Measurements from ENCODE around the gene SLC35B3.

DNA sequence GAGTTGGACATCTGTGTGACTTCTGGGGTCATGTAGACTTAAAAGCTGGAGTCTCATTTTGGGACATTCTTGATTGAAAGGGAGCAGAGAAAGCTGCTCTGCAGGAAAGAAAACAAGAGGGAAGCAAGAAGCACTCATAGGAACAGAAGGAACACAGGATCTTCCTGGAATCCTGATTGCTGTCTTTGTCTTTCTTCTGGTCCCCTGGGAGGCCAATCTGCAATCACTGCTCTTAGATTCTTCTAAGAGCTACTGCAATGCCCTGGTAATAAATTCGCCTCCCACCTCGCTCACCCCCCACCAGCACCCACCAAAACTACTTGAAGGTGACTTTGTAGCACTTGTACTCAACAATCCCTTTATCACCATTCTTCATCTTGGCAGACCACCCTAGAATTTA is 51.8 kb downstream of the SLC35B3 start:
- TF ChIP-seq, protein P1, sequence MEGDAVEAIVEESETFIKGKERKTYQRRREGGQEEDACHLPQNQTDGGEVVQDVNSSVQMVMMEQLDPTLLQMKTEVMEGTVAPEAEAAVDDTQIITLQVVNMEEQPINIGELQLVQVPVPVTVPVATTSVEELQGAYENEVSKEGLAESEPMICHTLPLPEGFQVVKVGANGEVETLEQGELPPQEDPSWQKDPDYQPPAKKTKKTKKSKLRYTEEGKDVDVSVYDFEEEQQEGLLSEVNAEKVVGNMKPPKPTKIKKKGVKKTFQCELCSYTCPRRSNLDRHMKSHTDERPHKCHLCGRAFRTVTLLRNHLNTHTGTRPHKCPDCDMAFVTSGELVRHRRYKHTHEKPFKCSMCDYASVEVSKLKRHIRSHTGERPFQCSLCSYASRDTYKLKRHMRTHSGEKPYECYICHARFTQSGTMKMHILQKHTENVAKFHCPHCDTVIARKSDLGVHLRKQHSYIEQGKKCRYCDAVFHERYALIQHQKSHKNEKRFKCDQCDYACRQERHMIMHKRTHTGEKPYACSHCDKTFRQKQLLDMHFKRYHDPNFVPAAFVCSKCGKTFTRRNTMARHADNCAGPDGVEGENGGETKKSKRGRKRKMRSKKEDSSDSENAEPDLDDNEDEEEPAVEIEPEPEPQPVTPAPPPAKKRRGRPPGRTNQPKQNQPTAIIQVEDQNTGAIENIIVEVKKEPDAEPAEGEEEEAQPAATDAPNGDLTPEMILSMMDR (conservative IDR thresholded peaks at IDR 0.05; ENCODE audit: low read depth, low read length): no peak
- no peak for TF ChIP-seq EZH2 (IDR thresholded peaks at IDR 0.05; ENCODE audit: borderline replicate concordance, low read depth, low read length, poor library complexity, severe bottlenecking)

Data from A673 (cell line).